NCI-H146 treated with DMSO at 0.1 percent for 48 hours (cell line): ENCODE measurements around the gene GOLGA6L25.
"Not testable (repeated sequence)": the region's sequence is repeated elsewhere in the genome, so short reads cannot be mapped to it uniquely, and the experiment has no call there.

Experiments used
- DNase-seq: peaks from one replicate; lab custom pipeline; 2025; ENCODE audit not compliant: unreplicated experiment; lab: John Stamatoyannopoulos, UW

The GOLGA6L25 gene, protein sequence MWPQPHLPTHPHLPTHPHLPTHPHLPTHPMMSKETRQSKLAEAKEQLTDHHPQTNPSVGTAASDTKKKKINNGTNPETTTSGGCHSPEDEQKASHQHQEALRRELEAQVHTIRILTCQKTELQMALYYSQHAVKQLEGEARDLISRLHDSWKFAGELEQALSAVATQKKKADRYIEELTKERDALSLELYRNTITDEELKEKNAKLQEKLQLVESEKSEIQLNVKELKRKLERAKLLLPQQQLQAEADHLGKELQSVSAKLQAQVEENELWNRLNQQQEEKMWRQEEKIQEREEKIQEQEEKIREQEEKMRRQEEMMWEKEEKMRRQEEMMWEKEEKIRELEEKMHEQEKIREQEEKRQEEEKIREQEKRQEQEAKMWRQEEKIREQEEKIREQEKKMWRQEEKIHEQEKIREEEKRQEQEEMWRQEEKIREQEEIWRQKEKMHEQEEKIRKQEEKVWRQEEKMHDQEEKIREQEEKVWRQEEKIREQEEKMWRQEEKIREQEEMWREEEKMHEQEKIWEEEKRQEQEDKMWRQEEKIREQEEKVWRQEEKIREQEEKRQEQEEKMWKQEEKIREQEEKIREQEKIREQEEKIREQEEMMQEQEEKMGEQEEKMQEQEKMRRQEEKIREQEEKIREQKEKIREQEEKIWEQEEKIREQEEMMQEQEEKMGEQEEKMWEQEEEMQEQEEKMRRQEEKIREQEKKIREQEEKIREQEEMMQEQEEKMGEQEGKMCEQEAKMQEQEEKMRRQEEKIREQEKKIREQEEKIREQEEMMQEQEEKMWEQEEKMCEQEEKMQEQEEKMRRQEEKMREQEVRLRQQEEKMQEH

DNA sequence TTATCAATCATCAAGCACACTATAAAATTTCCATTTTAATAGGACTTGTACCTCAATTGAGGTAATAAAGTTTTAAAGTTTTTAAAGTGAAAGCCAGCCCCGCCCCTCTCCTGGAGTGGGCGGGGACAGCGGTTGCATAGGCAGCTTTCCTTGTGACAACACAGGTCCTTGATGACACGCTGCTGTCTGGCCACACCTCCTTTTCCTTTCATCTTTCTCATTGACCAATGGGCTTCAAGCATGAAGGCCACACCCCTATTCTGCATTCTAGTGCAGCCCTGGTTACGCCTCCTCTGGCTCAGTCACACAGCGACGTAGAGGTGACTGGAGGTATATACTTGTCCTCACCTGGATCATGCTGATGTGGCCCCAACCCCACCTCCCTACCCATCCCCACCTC is at the start of gene GOLGA6L25:
Gene GOLGA6L25, plus strand, starts transcription at position 301 of the 400 bp plus-strand sequence. Its CDS starts 61 bp downstream, at position 362.
- not testable (repeated sequence) for DNase-seq

DNA sequence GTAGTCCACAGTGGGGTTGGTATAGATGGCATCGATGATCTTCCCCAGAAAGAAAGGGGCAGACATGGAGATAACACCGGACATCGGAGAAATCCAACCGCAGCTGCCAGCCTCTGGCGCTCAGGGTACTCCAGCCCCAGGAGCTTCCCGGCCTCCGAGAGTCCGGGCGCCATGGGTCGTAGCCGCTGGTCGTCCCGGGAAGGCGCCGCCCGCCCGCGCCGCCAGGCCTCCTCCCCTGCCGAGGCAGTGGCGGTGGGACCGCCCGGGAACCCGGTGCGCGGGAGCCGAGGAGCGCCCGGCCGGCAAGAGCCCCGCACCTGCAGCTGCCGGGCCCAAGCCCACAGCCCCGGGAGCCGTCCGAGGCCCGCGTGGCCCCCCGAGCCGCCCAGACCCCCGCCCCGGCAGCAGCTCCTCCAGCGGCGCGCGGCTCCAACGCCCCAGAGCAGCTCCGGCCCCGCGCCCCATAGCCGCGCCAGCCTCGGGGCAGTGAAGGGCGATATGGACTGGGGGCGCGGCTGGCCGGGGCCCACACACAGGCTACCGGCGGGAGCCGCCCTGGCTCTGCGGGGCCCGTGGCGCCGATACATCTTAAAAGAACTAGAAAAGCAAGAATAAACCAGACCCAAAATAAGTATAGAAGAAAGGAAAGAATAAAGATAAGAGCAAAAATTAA is 45.0 kb upstream of the GOLGA6L25 start:
- not testable (repeated sequence) for DNase-seq

- DNase-seq = not testable (repeated sequence)
Measured at GRCh38 chr15:28514128-28514527, 39.2 kb upstream of the GOLGA6L25 start.

DNA sequence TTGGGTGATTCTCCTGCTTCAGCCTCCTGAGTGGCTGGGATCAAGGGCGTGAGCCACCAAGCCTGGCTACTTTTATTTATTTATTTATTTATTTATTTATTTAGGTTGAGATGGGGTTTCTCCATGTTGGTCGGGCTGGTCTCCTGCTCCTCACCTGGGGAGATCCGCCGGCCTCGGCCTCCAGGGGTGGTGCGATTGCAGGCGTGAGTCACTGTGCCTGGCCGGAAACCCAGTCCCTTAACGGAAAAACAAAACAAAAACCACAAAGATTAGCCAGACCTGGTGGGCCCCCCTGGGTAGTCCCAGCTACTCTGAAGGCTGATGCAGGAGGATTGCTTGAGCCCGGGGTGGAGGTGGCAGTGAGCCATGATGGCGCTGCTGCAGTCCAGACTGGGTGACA is 38.2 kb upstream of the GOLGA6L25 start:
- not testable (repeated sequence) for DNase-seq

- not testable (repeated sequence) for DNase-seq
Measured at GRCh38 chr15:28532954-28533353, 20.4 kb upstream of the GOLGA6L25 start, which contains the start of gene GOLGA8G. Gene GOLGA8G (minus strand): TSS chr15:28532971. CDS start chr15:28532909, 62 bp downstream.

DNA sequence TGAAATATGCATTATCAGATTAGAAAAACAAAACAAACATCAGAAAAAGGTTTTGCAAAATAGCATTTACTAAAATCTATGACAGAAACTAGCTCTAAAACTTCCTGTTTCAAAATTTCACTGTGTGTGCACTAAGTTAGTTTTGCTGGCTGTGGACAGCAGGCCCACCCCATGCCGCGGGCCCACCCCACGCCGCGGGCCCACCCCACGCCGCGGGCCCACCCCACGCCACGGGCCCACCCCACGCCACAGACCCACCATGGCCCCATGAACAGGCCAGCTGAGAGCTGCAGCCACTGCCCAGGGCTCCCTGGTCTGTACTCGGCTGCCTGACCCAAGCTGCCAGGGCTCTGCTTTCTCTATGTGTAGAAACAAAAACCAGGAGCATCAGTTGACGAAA is 20.0 kb downstream of the GOLGA6L25 start:
- not testable (repeated sequence) for DNase-seq

- not testable (repeated sequence) for DNase-seq
Measured at GRCh38 chr15:28588977-28589606, 35.7 kb downstream of the GOLGA6L25 start.

- DNase-seq = not testable (repeated sequence)
Measured at GRCh38 chr15:28589769-28590168, 36.4 kb downstream of the GOLGA6L25 start.

DNA sequence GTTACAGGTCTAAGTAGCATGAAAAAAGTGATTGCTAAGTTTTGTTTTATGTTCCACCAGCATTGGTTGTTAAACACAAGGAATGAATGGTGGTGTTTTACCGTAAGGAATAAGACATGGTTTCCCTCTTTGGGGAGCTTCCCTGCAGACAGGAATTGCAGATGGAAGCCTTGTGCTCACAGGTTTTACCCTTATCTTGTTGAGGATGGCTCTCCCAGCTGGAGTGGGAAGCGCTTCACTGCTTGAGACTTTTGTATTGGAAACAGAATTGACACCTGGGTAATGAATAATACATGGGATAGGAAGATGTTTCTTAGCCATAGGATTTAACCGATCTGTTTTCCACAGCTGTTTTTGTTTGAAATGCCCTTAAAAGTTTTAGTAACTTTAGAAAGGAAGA is 39.0 kb downstream of the GOLGA6L25 start:
- not testable (repeated sequence) for DNase-seq

DNA sequence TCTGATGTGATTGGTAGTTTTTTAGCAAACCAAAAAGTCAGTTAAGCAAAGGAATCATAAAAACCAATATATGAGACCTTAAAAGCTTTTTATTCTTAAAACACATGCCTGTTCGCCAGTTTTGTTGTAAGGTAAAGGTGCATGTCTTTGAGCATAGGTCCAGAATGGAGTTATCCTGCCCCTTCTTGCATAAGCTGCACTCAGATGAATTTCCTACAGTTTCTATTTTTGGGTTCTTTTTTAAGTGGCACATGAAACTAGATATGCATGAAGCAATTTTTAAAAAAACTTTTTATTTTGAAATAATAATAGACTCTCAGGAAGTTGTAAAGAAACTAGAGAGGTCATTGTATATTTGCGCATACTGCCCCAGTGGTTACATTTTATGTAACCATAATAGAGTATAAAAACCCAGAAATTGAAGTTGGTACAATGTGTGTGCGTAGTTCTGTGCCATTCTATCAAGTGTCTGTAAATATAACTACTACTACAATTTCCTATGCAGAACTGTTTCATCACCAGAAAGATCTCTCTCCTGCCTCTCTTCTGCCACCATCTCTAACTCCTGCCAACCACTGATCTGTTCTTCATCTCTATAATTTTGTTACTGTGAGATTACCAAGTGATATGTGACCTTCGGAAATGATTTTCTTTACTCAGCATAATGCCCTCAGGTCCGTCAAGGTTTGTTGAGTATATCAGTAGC is 40.2 kb downstream of the GOLGA6L25 start:
- DNase-seq = not testable (repeated sequence)

GRCh38 chr15:28597471-28597870 is 44.1 kb downstream of the GOLGA6L25 start:
- DNase-seq = not testable (repeated sequence)

- DNase-seq = not testable (repeated sequence)
Measured at GRCh38 chr15:28598209-28598608, 44.8 kb downstream of the GOLGA6L25 start.

- not testable (repeated sequence) for DNase-seq
Measured at GRCh38 chr15:28602152-28602551, 48.8 kb downstream of the GOLGA6L25 start.
